GM18511 (cell line): Measurements from ENCODE around the gene SPIRE1.
"Not testable (repeated sequence)": the region's sequence is repeated elsewhere in the genome, so short reads cannot be mapped to it uniquely, and the experiment has no call there.

Source experiments
- ATAC-seq: cut with Tn5 transposase; IDR thresholded peaks from one replicate; pipeline ENCODE4 v1.9.1; 2021; ENCODE audit warnings: mild to moderate bottlenecking, moderate library complexity; ENCODE audit not compliant: unreplicated experiment

The SPIRE1 gene

GRCh38 chr18:12556946-12557806 lies 100.7 kb downstream of the SPIRE1 start:
- ATAC-seq = no peak

GRCh38 chr18:12554796-12555388 lies 103.0 kb downstream of the SPIRE1 start:
- ATAC-seq = no peak

GRCh38 chr18:12552879-12553242 lies 105.0 kb downstream of the SPIRE1 start:
- no peak for ATAC-seq

GRCh38 chr18:12551943-12552878 lies 105.7 kb downstream of the SPIRE1 start:
- ATAC-seq = not testable (repeated sequence)

- ATAC-seq = not testable (repeated sequence)
Observed at GRCh38 chr18:12551466-12551865, 106.4 kb downstream of the SPIRE1 start.

GRCh38 chr18:12543697-12544096 lies 114.2 kb downstream of the SPIRE1 start:
- ATAC-seq = no peak

DNA sequence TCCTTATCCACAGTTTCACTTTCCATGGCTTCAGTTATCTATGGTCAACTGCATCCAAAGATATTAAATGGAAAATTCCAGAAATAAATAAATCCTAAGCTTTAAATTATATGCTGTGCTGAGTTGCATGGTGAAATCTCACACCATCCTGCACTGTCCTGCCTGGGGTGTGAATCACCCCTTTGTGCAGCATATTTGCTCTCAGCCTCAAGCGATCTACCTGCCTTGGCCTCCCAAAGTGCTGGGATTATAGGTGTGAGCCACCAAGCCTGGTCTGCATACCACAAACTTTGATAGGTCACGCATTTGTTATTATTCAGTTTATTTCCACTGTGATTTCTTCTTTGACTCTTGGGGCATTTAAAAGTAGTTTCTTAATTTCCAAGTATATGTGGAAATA lies 117.2 kb downstream of the SPIRE1 start:
- no peak for ATAC-seq

DNA sequence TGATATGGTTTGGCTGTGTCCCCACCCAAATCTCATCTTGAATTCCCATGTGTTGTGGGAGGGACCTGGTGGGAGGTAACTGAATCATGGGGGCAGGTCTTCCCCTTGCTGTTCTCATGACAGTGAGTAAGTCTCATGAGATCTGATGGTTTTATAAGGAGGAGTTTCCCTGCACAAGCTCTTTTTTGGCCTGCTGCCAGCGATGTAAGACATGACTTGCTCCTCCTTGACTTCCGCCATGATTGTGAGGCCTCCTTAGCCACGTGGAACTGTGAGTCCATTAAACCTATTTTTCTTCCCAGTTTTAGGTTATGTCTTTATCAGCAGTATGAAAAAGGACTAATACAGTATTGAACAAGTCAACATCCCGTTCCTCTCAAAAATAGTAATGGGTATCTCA lies 118.7 kb downstream of the SPIRE1 start:
- not testable (repeated sequence) for ATAC-seq

DNA sequence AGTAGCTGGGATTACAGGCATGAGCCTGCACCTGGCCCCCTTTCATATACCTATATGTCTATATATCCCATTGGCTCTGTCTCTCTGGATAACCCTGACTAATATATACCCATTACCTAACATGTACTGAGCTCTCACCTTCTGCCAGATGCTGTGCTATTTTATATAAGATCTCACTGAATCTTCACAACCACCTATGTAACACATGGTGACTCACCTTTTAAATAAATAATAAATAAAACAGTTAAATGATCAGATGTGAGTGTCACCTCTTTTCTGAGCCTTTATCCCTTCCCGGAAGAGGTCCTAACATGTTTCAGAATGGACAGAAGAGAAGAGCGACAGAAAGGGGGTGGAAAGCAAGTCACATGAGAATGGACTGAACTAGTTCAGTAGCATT lies 123.1 kb downstream of the SPIRE1 start:
- ATAC-seq = no peak

GRCh38 chr18:12532661-12533060 lies 125.2 kb downstream of the SPIRE1 start:
- ATAC-seq = no peak

- no peak for ATAC-seq
Observed at GRCh38 chr18:12531749-12532148, 126.2 kb downstream of the SPIRE1 start.

DNA sequence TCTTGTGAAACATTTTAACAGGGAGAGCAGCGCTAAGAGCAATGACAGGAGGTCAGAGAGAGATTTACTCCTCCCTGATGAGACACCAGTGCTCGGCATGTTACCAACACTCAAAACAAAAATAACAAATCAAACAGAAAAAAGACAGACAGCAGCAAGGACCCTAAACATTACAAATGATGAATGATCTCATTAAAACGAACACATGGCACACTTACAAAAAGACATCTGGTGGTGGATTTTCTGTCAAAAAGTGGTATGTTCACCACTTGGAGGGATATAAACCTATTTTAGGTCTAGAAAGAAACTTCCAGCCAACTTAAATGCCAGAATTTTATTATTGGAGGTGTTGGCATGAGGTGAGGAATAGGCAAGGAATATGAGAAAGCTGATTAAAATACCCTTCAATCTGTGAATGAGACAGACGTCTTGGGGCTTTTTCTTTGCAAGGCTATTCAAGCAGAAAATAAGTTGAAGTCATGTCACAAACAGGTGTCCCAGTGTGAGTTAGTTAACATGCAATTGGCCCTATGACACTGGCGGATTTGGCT lies 137.4 kb downstream of the SPIRE1 start:
- ATAC-seq = no peak

- no peak for ATAC-seq
Observed at GRCh38 chr18:12518832-12519531, 138.9 kb downstream of the SPIRE1 start.

- no peak for ATAC-seq
Observed at GRCh38 chr18:12518326-12518725, 139.6 kb downstream of the SPIRE1 start.

GRCh38 chr18:12517142-12517825 lies 140.6 kb downstream of the SPIRE1 start:
- ATAC-seq = no peak

GRCh38 chr18:12516049-12516630 lies 141.8 kb downstream of the SPIRE1 start:
- ATAC-seq = no peak

- no peak for ATAC-seq
Observed at GRCh38 chr18:12515550-12515949, 142.4 kb downstream of the SPIRE1 start.

DNA sequence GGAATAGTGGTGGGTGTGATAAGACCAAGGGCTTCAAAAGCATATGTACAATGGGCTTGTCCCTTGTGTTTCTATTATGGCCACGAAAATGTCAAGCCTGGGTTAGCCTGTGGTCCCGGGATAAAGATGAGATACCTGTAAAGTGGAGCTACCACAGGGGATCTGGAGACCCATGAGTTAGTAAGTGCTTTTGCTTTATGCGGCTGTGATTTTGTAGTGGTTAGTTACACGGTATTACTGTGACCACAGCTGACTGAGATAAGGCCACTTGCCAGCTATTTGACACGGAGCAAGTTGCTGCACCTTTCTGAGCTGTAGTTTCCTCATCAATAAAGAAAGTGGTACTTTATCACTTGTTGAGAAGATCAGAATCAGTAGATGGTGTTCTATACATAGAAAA lies 150.9 kb downstream of the SPIRE1 start:
- no peak for ATAC-seq

DNA sequence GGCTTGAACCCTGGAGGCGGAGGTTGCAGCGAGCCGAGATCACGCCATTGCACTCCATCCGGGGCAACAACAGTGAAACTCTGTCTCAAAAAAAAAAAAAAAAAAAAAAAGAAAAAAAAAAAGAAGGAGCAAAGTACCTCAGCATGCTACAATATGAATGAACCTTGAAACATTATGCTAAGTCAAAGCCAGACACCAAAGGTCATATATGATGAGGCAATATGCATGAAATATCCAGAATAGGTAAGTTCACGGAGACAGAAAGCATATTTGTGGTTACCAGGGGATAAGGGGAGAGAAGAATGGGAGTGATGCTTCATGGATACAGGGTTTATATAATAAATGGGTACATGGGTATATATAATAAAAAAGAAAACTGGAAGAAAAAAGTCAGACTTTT lies 156.9 kb downstream of the SPIRE1 start:
- ATAC-seq = no peak

- no peak for ATAC-seq
Observed at GRCh38 chr18:12497839-12498238, 160.1 kb downstream of the SPIRE1 start.
